AG09319 (cell line): ENCODE measurements around the gene WTAP.

Experiments
- DNase-seq: peaks from one replicate; pipeline ENCODE4 v3.0.0-alpha.2; 2010; ENCODE audit warnings: low read depth; ENCODE audit errors: extremely low read depth
- CTCF ChIP-seq: IDR thresholded peaks from 2 replicates; pipeline ENCODE4 v1.5.1; 2011; ENCODE audit warnings: low read depth, mild to moderate bottlenecking, inconsistent platforms, low read length, moderate library complexity

WTAP gene

GRCh38 chr6:159761129-159761872 lies 34.0 kb downstream of the WTAP start:
- TF ChIP-seq CTCF, result no peak
- DNase-seq, result no peak

- TF ChIP-seq CTCF, result no peak
- DNase-seq, result peak; percentile 78
Measured at GRCh38 chr6:159761873-159762680, 34.8 kb downstream of the WTAP start, which contains the start of gene ACAT2. Gene ACAT2, plus strand, starts transcription at chr6:159762045. Its CDS starts 43 bp downstream, at chr6:159762088.

- TF ChIP-seq CTCF, result no peak
- DNase-seq, result no peak
Measured at GRCh38 chr6:159762681-159763293, 35.5 kb downstream of the WTAP start.

- no peak for TF ChIP-seq CTCF
- no peak for DNase-seq
Measured at GRCh38 chr6:159766906-159767305, 39.6 kb downstream of the WTAP start.

- no peak for DNase-seq
Measured at GRCh38 chr6:159769470-159769869, 42.2 kb downstream of the WTAP start.

GRCh38 chr6:159772196-159772595 lies 44.9 kb downstream of the WTAP start:
- DNase-seq, result no peak
- no peak for TF ChIP-seq CTCF

More at GRCh38 chr6:159769470-159769869, 42.2 kb downstream of the WTAP start:
- TF ChIP-seq CTCF, result no peak
